Activated B cell treated with CpG ODN at 0.5 μM for 24 hours (primary cell): ENCODE data around the gene MCOLN1. TPM values are rescaled to one million over a fixed set of nuclear protein-coding genes. Genes with fewer than 3 reads are reported as not detected.

Experiments used
- ATAC-seq: fragments of 200-7000 bp; cut with Tn5 transposase; one replicate; pipeline ENCODE4 v1.10.0; 2021; ENCODE audit warnings: low read depth, mild to moderate bottlenecking, moderate library complexity
- CTCF ChIA-PET: fragments of 350-600 bp; sonication (Branson Sonifier 250); formaldehyde crosslinking; loops from one replicate; lab custom pipeline; 2021; ENCODE audit warnings: antibody characterized with exemption; lab: Charles Lee
- POLR2A ChIA-PET: fragments of 350-600 bp; sonication (Branson Sonifier 250); formaldehyde crosslinking; loops from one replicate; lab custom pipeline; 2021; ENCODE audit warnings: antibody characterized with exemption; lab: Charles Lee
- DNase-seq: peaks from one replicate; pipeline ENCODE4 v3.0.0; 2022
- H3K27ac Mint-ChIP-seq: one replicate; pipeline ENCODE4 v1.8.0; 2020; ENCODE audit warnings: mixed read lengths
- H3K27me3 Mint-ChIP-seq: one replicate; pipeline ENCODE4 v1.8.0; 2021; ENCODE audit warnings: mixed read lengths
- H3K36me3 Mint-ChIP-seq: one replicate; pipeline ENCODE4 v1.8.0; 2021; ENCODE audit warnings: low read depth, mixed read lengths
- H3K4me1 Mint-ChIP-seq: one replicate; pipeline ENCODE4 v1.8.0; 2021; ENCODE audit warnings: mixed read lengths
- H3K4me3 Mint-ChIP-seq: one replicate; pipeline ENCODE4 v1.8.0; 2020; ENCODE audit warnings: mild to moderate bottlenecking, mixed read lengths
- H3K9me3 Mint-ChIP-seq: one replicate; pipeline ENCODE4 v1.8.0; 2020; ENCODE audit warnings: mixed read lengths
- intact Hi-C: fragments of 100-400 bp; cut with micrococcal nuclease; formaldehyde crosslinking; loops from one replicate; pipeline ENCODE4 v1.15.1; 2024
- total RNA-seq: library from RNA; stranded (reverse); gene quantifications from 2 replicates; pipeline ENCODE4 v1.2.3, GENCODE V29; 2022
- TF ChIP-seq, protein P1 (sequence below): fragments of 200-600 bp; IDR thresholded peaks from one replicate; pipeline ENCODE4 v1.8.0; 2022; ENCODE audit warnings: antibody characterized with exemption, mild to moderate bottlenecking

Gene MCOLN1
- total RNA-seq, 1 donor from 2014 or later, result 13.7 TPM

GRCh38 chr19:7513809-7514642 is 8.4 kb upstream of the MCOLN1 start:
- no peaks in the 10 kb centered on the region for H3K9me3 Mint-ChIP-seq
- peaks cover 6% of the 10 kb centered on the region for H3K27me3 Mint-ChIP-seq
- CTCF ChIA-PET, result no interaction called here
- ATAC-seq (no peak), DNase-seq (no peak)
- intact Hi-C loops, result no loop called here
- peak overlapping the region; percentile 12 for H3K4me3 Mint-ChIP-seq
- no peaks in the 10 kb centered on the region for H3K36me3 Mint-ChIP-seq
- POLR2A ChIA-PET, result interaction anchor here (0.7 kb wide), 1 partner anchor 24 kb away, joined by 3 read pairs; no protein-coding TSS in a partner anchor
- TF ChIP-seq, protein P1, sequence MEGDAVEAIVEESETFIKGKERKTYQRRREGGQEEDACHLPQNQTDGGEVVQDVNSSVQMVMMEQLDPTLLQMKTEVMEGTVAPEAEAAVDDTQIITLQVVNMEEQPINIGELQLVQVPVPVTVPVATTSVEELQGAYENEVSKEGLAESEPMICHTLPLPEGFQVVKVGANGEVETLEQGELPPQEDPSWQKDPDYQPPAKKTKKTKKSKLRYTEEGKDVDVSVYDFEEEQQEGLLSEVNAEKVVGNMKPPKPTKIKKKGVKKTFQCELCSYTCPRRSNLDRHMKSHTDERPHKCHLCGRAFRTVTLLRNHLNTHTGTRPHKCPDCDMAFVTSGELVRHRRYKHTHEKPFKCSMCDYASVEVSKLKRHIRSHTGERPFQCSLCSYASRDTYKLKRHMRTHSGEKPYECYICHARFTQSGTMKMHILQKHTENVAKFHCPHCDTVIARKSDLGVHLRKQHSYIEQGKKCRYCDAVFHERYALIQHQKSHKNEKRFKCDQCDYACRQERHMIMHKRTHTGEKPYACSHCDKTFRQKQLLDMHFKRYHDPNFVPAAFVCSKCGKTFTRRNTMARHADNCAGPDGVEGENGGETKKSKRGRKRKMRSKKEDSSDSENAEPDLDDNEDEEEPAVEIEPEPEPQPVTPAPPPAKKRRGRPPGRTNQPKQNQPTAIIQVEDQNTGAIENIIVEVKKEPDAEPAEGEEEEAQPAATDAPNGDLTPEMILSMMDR, result no peak
- no peak overlapping the region for H3K27ac Mint-ChIP-seq
- H3K4me1 Mint-ChIP-seq, result peaks cover 12% of the 10 kb centered on the region

GRCh38 chr19:7515110-7515644 is 7.2 kb upstream of the MCOLN1 start:
- CTCF ChIA-PET, result no interaction called here

GRCh38 chr19:7515645-7516151 is 6.7 kb upstream of the MCOLN1 start, which contains the start of gene ZNF358:
TSS of gene ZNF358 (plus strand) at chr19:7516103. CDS start at chr19:7519243, 3,140 bp downstream.
- H3K27ac Mint-ChIP-seq, result peak within 1 kb of the TSS; percentile 79
- peak; percentile 98 for ATAC-seq
- H3K4me3 Mint-ChIP-seq, result peak within 1 kb of the TSS; percentile 76
- peak; percentile 56 for DNase-seq
- intact Hi-C loops, result loop anchor here (2.0 kb wide), 1 partner anchor 19 kb away; the partner anchor contains the start of gene PNPLA6
- CTCF ChIA-PET, result no interaction called here
- TF ChIP-seq, protein P1, result no peak
- H3K27me3 Mint-ChIP-seq, result peaks cover 6% of the 10 kb centered on the region
- no peaks in the 10 kb centered on the region for H3K9me3 Mint-ChIP-seq
- peaks cover 12% of the 10 kb centered on the region for H3K4me1 Mint-ChIP-seq
- POLR2A ChIA-PET, result interaction anchor here (0.9 to 1.4 kb wide), 2 partner anchors 114 to 416 kb away, joined by 3 to 4 read pairs; partner anchors contain the start of gene PET100
- peaks cover 2% of the 10 kb centered on the region for H3K36me3 Mint-ChIP-seq

More at GRCh38 chr19:7515110-7515644, 7.2 kb upstream of the MCOLN1 start:
- intact Hi-C loops, result no loop called here
- Mint-ChIP-seq H3K27me3 (peaks cover 6% of the 10 kb centered on the region), H3K4me3 (peak overlapping the region; percentile 74), H3K4me1 (peaks cover 12% of the 10 kb centered on the region), H3K27ac (peak overlapping the region; percentile 79), H3K36me3 (peaks cover 2% of the 10 kb centered on the region), H3K9me3 (no peaks in the 10 kb centered on the region)
- ATAC-seq (no peak), DNase-seq (no peak)
- POLR2A ChIA-PET, result interaction anchor here (1.4 kb wide), 1 partner anchor 416 kb away, joined by 4 read pairs; no protein-coding TSS in a partner anchor
- TF ChIP-seq, protein P1, result no peak

GRCh38 chr19:7516333-7516732 is 6.1 kb upstream of the MCOLN1 start:
- no peak for ATAC-seq
- peak overlapping the region; percentile 76 for H3K4me3 Mint-ChIP-seq
- H3K27me3 Mint-ChIP-seq, result peaks cover 6% of the 10 kb centered on the region
- no peak for DNase-seq
- H3K4me1 Mint-ChIP-seq, result peaks cover 12% of the 10 kb centered on the region
- ChIA-PET CTCF (no interaction called here), POLR2A (interaction anchor here (0.5 to 1.4 kb wide), 5 partner anchors 18 to 1187 kb away, joined by 3 to 4 read pairs (median 3); partner anchors contain the start of gene PET100)
- intact Hi-C loops, result loop anchor here (2.0 kb wide), 1 partner anchor 18 kb away; the partner anchor contains the start of gene PNPLA6
- peak overlapping the region; percentile 35 for H3K27ac Mint-ChIP-seq
- TF ChIP-seq, protein P1, result no peak
- H3K9me3 Mint-ChIP-seq, result no peaks in the 10 kb centered on the region
- H3K36me3 Mint-ChIP-seq, result peaks cover 2% of the 10 kb centered on the region
